Measurements from ENCODE around the gene RNF128. TPM values are rescaled to one million over a fixed set of nuclear protein-coding genes. Genes with fewer than 3 reads are reported as not detected.

The RNF128 gene
- total and polyA plus RNA-seq, 2 of the 13 experiments (the other 11 are each of a cell fraction or from before 2014, with no cell fraction given): 18.5 to 43.5 TPM

- TF ChIP-seq ZNF710 (CRISPR knock-in tag; IDR thresholded peaks at IDR 0.05; ENCODE audit: borderline replicate concordance) (peak; percentile 32; the same call in 1 of the 2 replicates), MED1 (CRISPR knock-in tag; IDR thresholded peaks at IDR 0.05) (peak; percentile 77), ZNF383 (CRISPR knock-in tag; IDR thresholded peaks at IDR 0.05; ENCODE audit: borderline replicate concordance) (no peak), SNAPC2 (CRISPR knock-in tag; IDR thresholded peaks at IDR 0.05) (no peak), ZNF713 (CRISPR knock-in tag; IDR thresholded peaks at IDR 0.05) (no peak), ZNF275 (CRISPR knock-in tag; IDR thresholded peaks at IDR 0.05; ENCODE audit: borderline replicate concordance) (no peak), NFRKB (IDR thresholded peaks at IDR 0.05) (no peak), TMF1 (CRISPR knock-in tag; IDR thresholded peaks at IDR 0.05; ENCODE audit: low read depth) (no peak), TGIF2 (CRISPR knock-in tag; IDR thresholded peaks at IDR 0.05) (no peak), ZXDC (CRISPR knock-in tag; IDR thresholded peaks at IDR 0.05) (no peak), ZNF282 (IDR thresholded peaks at IDR 0.05; ENCODE audit: partially characterized antibody) (no peak), ZNF598 (CRISPR knock-in tag; IDR thresholded peaks at IDR 0.05; ENCODE audit: borderline replicate concordance) (no peak), ZNF232 (CRISPR knock-in tag; IDR thresholded peaks at IDR 0.05; ENCODE audit: borderline replicate concordance) (no peak), CERS6 (CRISPR knock-in tag; IDR thresholded peaks at IDR 0.05) (no peak), ZSCAN30 (CRISPR knock-in tag; IDR thresholded peaks at IDR 0.05) (no peak)
- TF ChIP-seq, protein P1, sequence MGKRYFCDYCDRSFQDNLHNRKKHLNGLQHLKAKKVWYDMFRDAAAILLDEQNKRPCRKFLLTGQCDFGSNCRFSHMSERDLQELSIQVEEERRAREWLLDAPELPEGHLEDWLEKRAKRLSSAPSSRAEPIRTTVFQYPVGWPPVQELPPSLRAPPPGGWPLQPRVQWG (CRISPR knock-in tag; IDR thresholded peaks at IDR 0.05; ENCODE audit: borderline replicate concordance, low read depth): no peak
Observed at GRCh38 chrX:106734827-106735226, 8.3 kb downstream of the RNF128 start (continued).

All from HepG2 (cell line).